GM18499 (cell line): ENCODE results near the gene LGR6.
"Not testable (repeated sequence)": the region's sequence is repeated elsewhere in the genome, so short reads cannot be mapped to it uniquely, and the experiment has no call there.

Source experiments
- ATAC-seq: cut with Tn5 transposase; IDR thresholded peaks from one replicate; pipeline ENCODE4 v1.9.1; 2021; ENCODE audit warnings: moderate number of reproducible peaks; ENCODE audit not compliant: insufficient read depth, unreplicated experiment

Gene LGR6

GRCh38 chr1:202254454-202255252, 61.1 kb downstream of the LGR6 start:
- no peak for ATAC-seq

DNA sequence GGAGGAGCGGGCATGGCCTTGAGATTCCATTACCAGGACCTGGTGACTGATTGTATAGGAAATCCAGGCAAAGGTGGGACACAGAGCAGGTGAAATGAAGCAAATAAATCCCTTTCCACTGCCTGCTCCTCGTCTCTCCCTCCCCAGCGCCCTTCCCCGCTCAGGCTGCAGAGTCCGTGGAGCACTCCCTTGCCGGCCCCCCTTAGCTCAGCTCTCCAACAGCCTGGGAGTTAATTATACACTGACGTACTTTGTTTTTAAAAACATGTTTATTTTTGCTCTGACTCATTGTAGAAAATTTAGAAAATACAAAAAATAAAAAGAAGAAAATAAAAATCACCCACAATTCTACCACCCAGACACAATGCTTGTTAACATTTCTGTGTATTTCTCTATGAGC, 61.7 kb downstream of the LGR6 start:
- no peak for ATAC-seq

DNA sequence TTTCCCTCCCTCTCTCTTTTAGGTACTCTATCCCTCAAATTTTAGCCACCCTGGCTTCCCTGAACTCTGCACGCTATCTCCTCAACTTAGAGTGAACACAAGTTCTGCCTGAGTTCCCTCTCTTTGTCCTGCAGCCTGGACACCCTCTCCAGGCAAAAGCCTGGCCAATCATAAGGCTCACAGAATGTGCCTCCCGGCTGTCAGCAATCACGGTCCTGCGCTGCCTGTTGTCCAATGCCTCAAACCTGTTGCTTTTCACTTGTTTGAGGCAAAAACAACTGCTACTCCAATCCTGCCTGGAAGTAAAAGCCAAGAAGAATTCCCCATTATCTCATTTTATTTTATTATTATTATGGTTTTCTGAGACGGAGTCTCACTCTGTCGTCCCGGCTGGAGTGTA, 66.1 kb downstream of the LGR6 start:
- no peak for ATAC-seq

DNA sequence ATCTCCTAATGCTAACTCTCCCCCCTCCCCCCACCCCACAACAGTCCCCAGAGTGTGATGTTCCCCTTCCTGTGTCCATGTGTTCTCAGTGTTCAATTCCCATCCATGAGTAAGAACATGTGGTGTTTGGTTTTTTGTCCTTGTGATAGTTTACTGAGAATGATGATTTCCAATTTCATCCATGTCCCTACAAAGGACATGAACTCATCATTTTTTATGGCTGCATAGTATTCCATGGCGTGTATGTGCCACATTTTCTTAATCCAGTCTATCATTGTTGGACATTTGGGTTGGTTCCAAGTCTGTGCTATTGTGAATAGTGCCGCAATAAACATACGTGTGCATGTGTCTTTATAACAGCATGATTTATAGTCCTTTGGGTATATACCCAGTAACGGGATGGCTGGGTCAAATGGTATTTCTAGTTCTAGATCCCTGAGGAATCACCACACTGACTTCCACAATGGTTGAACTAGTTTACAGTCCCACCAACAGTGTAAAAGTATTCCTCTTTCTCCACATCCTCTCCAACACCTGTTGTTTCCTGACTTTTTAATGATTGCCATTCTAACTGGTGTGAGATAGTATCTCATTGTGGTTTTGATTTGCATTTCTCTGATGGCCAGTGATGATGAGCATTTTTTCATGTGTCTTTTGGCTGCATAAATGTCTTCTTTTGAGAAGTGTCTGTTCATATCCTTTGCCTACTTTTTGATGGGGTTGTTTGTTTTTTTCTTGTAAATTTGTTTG, 67.8 kb downstream of the LGR6 start:
- ATAC-seq, result not testable (repeated sequence)

DNA sequence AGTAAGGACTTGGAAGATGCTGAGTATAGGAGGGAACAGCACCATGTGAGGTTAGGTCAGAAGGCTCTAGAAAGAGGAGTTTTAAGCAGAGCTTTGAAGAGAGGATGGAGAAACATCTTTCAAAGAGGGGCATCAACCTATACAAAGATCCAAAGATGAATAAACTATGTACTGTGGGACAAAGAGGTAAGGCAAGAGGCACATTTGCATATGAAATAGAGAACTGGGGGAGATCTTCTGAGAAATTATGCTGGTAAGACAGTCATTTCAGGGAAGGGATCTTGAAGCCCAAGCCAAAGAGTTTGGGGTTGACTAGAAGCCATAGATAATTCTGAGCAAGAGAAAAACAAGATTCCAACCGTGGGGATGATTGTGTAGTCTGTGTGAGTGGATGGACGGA, 70.0 kb downstream of the LGR6 start:
- no peak for ATAC-seq

DNA sequence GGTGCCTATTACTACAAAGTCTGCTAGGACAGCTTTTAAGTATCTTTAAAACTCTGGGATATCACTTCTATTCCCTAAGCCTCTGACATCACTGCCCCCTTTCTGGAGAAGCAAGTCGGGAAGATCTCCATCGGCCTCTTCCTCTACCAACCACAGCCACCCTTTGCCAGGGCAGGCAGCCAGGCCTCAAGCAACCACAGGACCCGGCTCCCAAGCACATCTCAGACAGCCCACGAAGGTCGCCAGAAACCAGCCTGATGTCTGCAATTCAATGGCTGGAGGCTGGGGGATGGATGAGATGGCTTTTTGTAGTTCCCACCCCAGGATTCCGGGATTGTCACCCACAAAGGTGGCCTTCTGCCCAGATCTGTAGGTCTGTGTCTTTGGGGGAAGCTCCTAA, 70.7 kb downstream of the LGR6 start:
- ATAC-seq, result no peak

DNA sequence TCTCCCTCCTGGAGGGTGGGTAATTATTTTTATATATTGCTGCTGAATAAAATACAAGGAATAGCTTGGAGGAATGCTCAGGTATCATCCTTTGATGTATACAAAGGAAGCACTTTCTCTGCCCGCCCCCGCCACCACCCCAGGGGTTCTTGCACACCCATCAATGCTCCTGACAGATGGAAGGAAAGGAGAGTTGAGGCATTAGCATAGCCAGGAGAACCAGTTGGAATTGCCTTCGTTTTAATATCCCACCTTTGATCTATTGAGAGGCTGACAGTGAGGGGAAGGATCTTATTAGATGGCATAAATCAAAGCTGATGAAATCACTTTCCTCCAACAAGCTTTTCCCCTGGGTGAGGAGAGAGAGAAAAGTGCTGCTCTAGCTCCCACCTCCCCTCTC, 71.1 kb downstream of the LGR6 start:
- no peak for ATAC-seq

- ATAC-seq, result no peak
Measured at GRCh38 chr1:202266061-202266765, 72.6 kb downstream of the LGR6 start.

DNA sequence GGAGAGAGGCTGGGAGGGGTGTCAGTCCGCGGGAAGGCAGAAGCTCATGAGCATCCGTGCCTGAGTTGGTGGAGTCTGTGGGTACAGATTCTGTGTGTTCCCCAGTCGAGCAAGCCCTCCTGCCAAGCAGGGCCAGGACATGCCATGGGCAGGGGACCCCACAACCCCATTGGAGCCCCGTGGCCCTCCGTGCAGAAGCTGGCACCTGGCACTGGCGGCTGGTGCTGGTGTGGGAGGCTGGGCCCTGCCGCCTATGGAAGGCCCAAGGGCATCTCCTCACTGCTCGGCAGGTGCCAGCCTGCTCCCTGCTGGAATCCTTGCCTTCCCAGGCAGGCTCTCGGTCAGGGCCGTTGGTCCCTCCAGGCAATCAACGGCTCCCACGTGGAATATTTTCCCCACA, 74.4 kb downstream of the LGR6 start:
- no peak for ATAC-seq

GRCh38 chr1:202268817-202269216, 75.2 kb downstream of the LGR6 start:
- ATAC-seq, result no peak

GRCh38 chr1:202270871-202271326, 77.3 kb downstream of the LGR6 start:
- ATAC-seq, result no peak

GRCh38 chr1:202272103-202272845, 78.7 kb downstream of the LGR6 start:
- no peak for ATAC-seq

DNA sequence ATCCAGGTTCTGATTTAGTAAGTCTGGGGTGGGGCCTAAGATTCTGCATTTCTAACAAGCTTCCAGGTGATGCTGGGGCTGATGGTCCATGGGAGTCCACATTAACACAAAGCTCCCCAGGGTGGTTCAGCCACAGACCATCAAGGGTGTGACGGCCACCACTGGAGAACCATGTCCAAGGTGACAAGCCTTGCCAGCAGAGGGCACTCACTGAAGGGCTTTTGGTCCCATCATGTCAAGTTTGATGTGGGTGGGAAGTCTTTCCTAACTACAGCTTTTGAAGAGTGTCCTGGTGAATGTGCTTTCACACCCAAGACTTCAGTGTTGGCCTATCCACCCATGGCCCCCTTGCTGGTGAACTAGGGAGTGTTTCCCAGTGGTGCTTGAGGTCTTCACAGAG, 81.0 kb downstream of the LGR6 start:
- no peak for ATAC-seq

- no peak for ATAC-seq
Measured at GRCh38 chr1:202275061-202275770, 81.6 kb downstream of the LGR6 start.

- ATAC-seq, result no peak
Measured at GRCh38 chr1:202276081-202276715, 82.6 kb downstream of the LGR6 start.

DNA sequence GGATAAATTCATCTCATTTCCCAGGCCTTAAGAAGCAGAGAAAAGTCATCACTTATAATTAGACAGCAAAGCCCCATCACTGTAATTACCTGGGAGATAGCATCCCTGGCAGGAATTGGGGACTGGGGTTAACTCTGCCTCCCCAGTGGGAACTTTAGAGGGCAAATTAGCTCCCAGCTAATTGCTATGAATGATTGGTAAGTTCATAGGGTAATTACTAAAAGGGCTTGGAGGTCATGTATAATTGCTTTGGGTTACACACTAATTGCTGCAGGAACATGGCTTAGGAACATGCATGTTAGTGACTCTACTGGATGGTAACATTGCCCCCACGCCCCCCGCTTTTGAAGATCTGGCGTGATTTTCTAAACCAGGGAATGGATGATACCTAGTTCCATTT, 83.3 kb downstream of the LGR6 start:
- no peak for ATAC-seq

GRCh38 chr1:202278751-202279150, 85.2 kb downstream of the LGR6 start:
- ATAC-seq, result no peak

GRCh38 chr1:202279806-202280205, 86.2 kb downstream of the LGR6 start:
- ATAC-seq, result no peak

DNA sequence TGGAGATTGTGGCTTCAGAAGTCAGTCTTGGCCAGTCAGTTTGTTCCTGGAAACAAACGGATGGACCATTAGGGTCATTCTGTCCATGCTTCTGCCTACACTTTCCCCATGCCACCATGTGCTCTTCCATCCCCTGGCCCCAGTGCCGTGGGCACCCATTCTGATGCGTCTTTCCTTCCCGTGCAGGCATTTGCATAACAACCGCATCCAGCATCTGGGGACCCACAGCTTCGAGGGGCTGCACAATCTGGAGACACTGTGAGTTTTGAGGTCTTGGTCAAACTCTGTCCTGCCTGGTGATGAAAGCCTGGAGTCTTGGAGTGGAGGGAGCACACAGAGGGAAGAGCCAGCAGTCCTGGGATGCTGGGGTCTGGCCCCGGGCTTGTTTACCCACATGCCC, 87.0 kb downstream of the LGR6 start:
- no peak for ATAC-seq
